Activated CD4-positive, alpha-beta T cell treated with anti-CD3 and anti-CD28 coated beads, Interleukin-2, amount 10 ng/mL, durations not matched to agents 7 days and 5 days (primary cell): ENCODE data around the gene HYI. TPM values are rescaled to one million over a fixed set of nuclear protein-coding genes. Genes with fewer than 3 reads are reported as not detected.

Experiments used
- CTCF ChIA-PET: fragments of 350-600 bp; sonication (Branson Sonifier 250); formaldehyde crosslinking; loops from one replicate; lab custom pipeline; 2021; ENCODE audit warnings: antibody characterized with exemption; lab: Charles Lee
- POLR2A ChIA-PET: fragments of 350-600 bp; sonication (Branson Sonifier 250); formaldehyde crosslinking; loops from one replicate; lab custom pipeline; 2021; ENCODE audit warnings: antibody characterized with exemption; lab: Charles Lee
- DNase-seq: peaks from one replicate; pipeline ENCODE4 v3.0.0-alpha.2; 2020
- H3K27ac Mint-ChIP-seq: one replicate; pipeline ENCODE4 v1.8.0; 2021; ENCODE audit warnings: mild to moderate bottlenecking, moderate library complexity, mixed read lengths
- H3K27me3 Mint-ChIP-seq: one replicate; pipeline ENCODE4 v1.8.0; 2021; ENCODE audit warnings: mixed read lengths
- H3K36me3 Mint-ChIP-seq: one replicate; pipeline ENCODE4 v1.8.0; 2021; ENCODE audit warnings: low read depth, mixed read lengths
- H3K4me1 Mint-ChIP-seq: one replicate; pipeline ENCODE4 v1.8.0; 2021; ENCODE audit warnings: mixed read lengths
- H3K4me3 Mint-ChIP-seq: one replicate; pipeline ENCODE4 v1.8.0; 2021; ENCODE audit warnings: mild to moderate bottlenecking, moderate library complexity, mixed read lengths
- H3K9me3 Mint-ChIP-seq: one replicate; pipeline ENCODE4 v1.8.0; 2021; ENCODE audit warnings: mixed read lengths
- total RNA-seq, 2 experiments: library from RNA; stranded (reverse); gene quantifications; one replicate each; pipeline ENCODE4 v1.2.3, GENCODE V29; 2021

Gene HYI
- total RNA-seq, 2 experiments from 2014 or later: 20.6 to 25.8 TPM

DNA sequence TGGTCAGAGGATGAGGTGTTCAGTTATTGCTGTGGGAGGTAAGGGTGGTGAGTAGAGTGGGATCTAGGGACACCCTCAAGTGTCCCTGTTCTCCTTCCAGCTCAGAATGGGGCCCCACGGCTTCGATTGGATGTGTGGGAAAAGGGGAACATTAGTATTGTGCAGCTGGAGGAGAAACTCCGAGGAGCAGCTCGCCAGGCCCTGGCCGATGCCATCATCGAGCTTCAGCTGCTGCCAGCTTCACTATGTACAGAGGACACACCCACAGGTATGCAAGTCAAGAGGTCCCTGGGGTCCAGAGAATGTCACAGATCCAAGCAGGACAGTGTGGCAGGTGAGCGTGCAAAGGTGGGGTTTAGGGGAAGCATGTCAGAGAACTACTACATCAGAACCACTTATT lies 13.9 kb downstream of the HYI start:
- DNase-seq: no peak
- Mint-ChIP-seq H3K4me3 (no peak overlapping the region), H3K27ac (no peak overlapping the region), H3K4me1 (peaks cover 6% of the 10 kb centered on the region), H3K27me3 (no peaks in the 10 kb centered on the region), H3K9me3 (no peaks in the 10 kb centered on the region), H3K36me3 (peaks cover 11% of the 10 kb centered on the region)
- POLR2A ChIA-PET: no interaction called here
- CTCF ChIA-PET: interaction anchor here (0.8 to 1.6 kb wide), 3 partner anchors 9 to 14 kb away, joined by 3 read pairs; partner anchors contain the start of gene HYI

DNA sequence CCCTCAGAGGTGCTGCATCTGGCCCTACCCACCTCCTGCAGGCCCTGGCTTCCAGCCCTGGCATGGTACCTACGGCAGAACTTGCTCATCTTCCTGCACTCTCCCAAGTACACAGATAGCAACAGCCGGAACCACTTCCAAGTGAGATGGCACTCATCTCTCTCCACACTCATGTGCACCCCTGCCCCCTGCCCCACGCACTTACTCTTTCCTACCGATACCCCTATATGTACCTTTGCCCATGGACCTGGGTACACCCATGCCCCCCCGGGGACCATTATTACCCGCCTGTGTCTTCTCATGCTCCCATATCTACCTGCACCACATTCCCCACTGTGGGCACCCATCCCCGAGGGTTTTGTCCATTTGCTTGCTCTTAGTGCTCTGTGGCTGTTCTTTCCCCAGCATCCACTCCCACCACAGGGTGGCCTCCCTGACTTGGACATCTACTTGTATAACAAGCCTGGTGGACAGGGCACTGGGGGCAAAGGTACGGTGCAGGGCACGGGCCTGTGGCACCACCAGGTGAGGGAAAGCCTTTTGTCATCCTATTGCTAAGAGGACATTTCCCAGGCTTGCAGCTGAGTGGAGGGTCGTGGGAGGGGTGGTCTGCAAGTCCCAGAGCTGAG lies 14.7 kb downstream of the HYI start:
- no peak for DNase-seq
- Mint-ChIP-seq H3K27me3 (no peaks in the 10 kb centered on the region), H3K9me3 (no peaks in the 10 kb centered on the region), H3K36me3 (peaks cover 12% of the 10 kb centered on the region), H3K4me3 (no peak overlapping the region), H3K27ac (no peak overlapping the region), H3K4me1 (peaks cover 6% of the 10 kb centered on the region)
- CTCF ChIA-PET: interaction anchor here (0.8 to 1.6 kb wide), 2 partner anchors 10 to 15 kb away, joined by 3 read pairs; partner anchors contain the start of gene HYI
- POLR2A ChIA-PET: no interaction called here

DNA sequence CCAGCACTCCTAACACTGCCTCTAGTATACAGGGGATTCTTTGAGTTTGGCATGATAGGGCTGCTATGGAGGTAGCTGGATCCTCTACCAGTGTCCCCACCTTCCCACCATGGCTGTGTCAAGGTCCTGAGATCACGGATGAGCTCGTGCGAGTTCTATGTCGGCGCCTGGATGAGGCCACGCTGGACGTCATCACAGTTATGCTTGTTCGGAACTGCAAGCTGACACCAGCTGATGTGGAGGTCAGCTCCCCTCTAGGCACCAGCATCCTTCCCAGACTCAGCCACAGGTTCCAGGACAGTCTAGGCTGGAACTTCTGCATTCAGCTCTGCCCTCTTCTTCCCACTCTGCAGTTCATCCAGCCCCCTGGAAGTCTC lies 15.2 kb downstream of the HYI start:
- Mint-ChIP-seq H3K27me3 (no peaks in the 10 kb centered on the region), H3K4me1 (peaks cover 6% of the 10 kb centered on the region), H3K36me3 (peaks cover 13% of the 10 kb centered on the region), H3K4me3 (no peak overlapping the region), H3K9me3 (no peaks in the 10 kb centered on the region), H3K27ac (no peak overlapping the region)
- POLR2A ChIA-PET: no interaction called here
- no peak for DNase-seq
- CTCF ChIA-PET: interaction anchor here (1.3 kb wide), 1 partner anchor 14 kb away, joined by 4 read pairs; no protein-coding TSS in a partner anchor

DNA sequence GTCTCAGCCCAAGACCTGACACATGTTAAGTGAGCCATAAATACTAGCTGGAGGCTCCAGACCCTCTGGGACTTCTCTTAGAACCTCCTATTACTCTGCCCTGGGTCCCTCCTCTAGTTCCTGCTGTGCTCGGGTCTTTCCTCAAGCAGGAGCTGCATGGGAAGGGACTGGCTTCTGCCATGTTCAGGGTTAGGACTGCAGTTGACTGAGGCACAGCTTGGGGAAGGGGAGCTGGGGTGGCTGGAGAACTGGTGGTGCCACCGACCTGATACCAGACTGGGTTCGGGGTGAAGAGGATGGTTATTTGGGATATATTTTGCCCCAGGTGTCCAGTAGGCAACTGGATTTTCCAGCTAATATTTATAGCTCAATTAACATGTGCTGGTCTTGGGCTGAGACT lies 15.7 kb downstream of the HYI start:
- Mint-ChIP-seq H3K4me1 (peaks cover 6% of the 10 kb centered on the region), H3K27me3 (no peaks in the 10 kb centered on the region), H3K36me3 (peaks cover 16% of the 10 kb centered on the region), H3K4me3 (no peak overlapping the region), H3K9me3 (no peaks in the 10 kb centered on the region), H3K27ac (peak overlapping the region; percentile 22)
- ChIA-PET POLR2A (no interaction called here), CTCF (interaction anchor here (1.0 to 1.3 kb wide), 2 partner anchors 11 to 15 kb away, joined by 3 to 4 read pairs; no protein-coding TSS in a partner anchor)
- DNase-seq: no peak

DNA sequence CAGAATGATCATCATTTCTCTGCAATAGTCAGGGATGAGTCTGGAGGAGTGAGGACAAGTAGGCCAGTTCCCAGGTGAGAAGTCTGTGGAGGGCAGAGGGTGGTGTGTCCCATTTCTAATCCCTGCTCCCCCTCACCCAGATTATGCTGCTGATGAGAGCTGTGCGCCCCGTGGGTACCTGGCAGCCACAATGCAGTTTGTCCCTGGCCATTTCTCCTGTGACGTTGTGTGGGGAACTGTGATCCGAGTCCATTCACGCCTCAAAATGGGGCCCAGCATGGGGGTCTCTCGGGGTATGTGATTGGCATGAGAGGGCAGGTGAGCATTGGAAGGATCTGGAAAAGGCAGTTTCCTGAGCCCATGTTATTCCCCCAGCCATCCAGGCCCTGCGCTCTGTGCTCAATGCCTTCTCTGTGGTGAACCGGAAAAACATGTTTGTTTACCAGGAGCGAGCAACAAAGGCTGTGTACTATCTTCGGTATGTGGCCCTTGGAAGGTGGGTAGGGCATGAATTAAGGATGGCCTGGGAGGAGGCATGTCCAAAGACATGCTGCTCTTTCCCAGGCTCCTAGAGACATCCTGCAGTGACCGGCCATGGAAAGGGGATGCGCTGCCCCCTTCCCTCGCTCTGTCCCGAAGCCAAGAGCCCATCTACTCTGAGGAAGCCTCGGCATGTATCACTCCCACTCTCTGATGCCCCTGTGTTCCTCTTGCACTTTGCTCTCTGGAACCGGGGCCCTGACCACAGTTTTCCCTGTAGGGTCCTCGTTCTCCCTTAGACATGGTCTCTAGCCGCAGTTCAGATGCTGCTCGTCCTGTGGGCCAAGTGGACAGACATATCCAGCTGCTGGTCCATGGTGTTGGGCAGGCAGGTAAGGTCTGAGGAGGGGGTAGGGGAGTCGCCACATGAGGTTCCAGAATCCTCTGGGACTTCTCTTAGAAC lies 16.4 kb downstream of the HYI start:
- Mint-ChIP-seq H3K27me3 (no peaks in the 10 kb centered on the region), H3K4me1 (peaks cover 6% of the 10 kb centered on the region), H3K4me3 (no peak overlapping the region), H3K9me3 (no peaks in the 10 kb centered on the region), H3K36me3 (peaks cover 17% of the 10 kb centered on the region), H3K27ac (peak overlapping the region; percentile 22)
- CTCF ChIA-PET: interaction anchor here (0.6 to 1.3 kb wide), 4 partner anchors 9 to 699 kb away, joined by 3 to 4 read pairs (median 3); no protein-coding TSS in a partner anchor
- POLR2A ChIA-PET: no interaction called here
- no peak for DNase-seq

DNA sequence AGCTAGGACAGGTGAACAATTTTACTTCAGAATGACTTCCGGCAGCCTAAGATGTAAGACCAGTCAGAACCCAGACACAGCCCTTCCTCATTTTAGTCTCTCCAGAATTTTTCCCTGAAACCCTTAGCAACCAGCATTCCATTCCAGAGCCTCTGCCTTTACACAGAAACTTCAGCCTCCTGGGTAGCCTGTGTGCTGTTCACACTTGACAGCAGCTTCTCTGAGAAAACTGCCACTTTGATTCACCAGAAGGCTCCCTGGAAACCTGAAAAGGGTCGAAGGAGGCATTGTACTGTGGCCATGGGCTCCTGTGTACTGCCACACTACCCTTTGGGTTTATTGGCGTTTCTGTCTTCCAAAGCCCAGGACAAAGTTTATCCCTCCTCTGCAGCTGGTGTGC lies 17.4 kb downstream of the HYI start:
- no peak for DNase-seq
- H3K36me3 Mint-ChIP-seq: peaks cover 23% of the 10 kb centered on the region
- H3K4me1 Mint-ChIP-seq: peaks cover 6% of the 10 kb centered on the region
- POLR2A ChIA-PET: no interaction called here
- CTCF ChIA-PET: no interaction called here
- no peak overlapping the region for H3K27ac Mint-ChIP-seq
- no peaks in the 10 kb centered on the region for H3K27me3 Mint-ChIP-seq
- H3K4me3 Mint-ChIP-seq: no peak overlapping the region
- no peaks in the 10 kb centered on the region for H3K9me3 Mint-ChIP-seq

DNA sequence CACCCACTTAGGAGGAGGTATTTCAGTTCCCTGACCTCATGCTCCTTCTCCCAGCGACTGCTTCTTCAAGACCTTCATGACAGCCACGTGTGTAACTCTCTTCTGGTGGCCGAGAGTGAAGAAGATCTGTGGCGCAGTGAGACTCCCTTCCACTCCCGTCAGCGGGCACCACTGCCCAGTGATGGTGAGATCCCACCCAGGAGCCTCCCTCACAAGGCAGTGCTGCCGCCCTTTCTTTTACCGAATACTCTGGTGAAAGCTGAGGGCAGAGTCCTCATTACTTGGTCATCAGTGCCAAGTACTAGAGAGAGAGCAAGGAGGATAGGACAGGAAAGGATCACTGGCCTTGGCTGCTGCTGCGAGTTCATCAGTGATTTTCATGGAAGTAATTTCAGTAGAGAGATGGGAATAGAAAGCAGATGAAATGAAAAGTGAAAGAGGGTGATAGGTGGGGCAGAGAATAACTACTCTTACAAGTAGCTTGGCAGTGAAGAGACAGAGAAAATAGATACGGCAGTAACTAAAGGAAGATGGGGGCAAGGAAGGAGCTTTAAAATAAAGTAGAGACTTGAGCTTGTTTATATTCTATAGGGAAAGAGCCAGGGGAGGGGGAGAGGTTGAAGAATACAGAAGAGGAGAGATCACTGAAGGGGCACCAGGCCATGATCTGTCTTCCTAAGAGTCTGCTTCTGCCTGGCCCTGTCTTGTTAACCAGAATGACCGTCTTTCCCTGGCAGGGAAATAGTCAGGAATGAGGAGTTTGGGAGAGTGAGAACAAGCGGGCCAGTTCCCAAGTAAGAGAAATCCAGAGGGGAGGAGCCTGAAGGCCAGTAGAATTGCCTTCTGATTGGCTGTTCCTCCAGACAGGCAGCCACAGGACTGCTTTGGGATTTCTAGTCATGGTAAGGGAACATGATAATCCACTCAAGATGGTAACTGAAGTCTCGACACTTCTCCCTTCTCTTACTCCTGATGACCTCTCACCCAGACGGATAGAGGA lies 18.3 kb downstream of the HYI start:
- Mint-ChIP-seq H3K4me3 (no peak overlapping the region), H3K27ac (peak overlapping the region; percentile 1), H3K36me3 (peaks cover 26% of the 10 kb centered on the region), H3K9me3 (no peaks in the 10 kb centered on the region), H3K27me3 (no peaks in the 10 kb centered on the region), H3K4me1 (peaks cover 6% of the 10 kb centered on the region)
- POLR2A ChIA-PET: no interaction called here
- CTCF ChIA-PET: no interaction called here
- no peak for DNase-seq

DNA sequence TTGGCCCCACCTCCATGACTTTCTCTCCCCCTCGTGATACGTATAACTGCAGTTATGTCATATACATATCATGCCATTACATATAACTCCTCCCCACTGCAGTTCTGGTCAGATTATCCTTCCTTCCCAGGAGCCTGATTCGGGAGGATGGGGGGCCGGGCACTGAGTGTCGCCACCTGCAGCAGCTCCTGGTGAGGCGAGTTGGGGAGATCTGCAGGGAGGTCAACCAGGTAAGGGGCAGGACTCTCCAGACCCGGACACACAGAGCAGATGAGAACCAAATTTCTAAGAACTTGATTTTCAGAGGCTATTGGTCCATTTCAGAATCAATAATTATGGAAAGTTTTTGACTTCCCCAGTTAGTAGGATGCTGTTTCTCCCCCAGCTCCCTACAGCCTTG lies 19.5 kb downstream of the HYI start:
- DNase-seq: no peak
- peaks cover 6% of the 10 kb centered on the region for H3K4me1 Mint-ChIP-seq
- H3K4me3 Mint-ChIP-seq: no peak overlapping the region
- POLR2A ChIA-PET: no interaction called here
- H3K27ac Mint-ChIP-seq: no peak overlapping the region
- H3K9me3 Mint-ChIP-seq: no peaks in the 10 kb centered on the region
- peaks cover 27% of the 10 kb centered on the region for H3K36me3 Mint-ChIP-seq
- H3K27me3 Mint-ChIP-seq: no peaks in the 10 kb centered on the region
- CTCF ChIA-PET: interaction anchor here (1.2 kb wide), 1 partner anchor 20 kb away, joined by 3 read pairs; the partner anchor contains the start of gene HYI

DNA sequence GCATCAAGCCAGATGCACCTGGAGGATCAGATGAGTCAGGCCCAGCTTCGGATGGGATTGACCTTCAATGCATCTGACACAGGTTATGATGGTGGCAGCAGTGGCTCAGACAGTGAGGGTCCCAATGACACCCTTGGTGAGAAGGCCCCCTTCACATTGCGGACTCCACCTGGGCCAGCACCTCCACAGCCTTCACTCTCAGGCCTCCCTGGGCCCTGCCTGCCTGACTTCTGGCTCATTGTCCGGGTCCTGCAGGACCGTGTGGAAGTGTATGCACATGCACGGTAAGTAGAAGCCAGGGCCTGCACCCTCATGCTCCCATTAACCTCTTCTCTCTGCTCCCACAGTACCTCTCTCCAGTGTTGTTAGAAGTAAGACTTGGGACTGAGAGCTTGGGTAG lies 20.8 kb downstream of the HYI start:
- H3K27me3 Mint-ChIP-seq: no peaks in the 10 kb centered on the region
- H3K4me3 Mint-ChIP-seq: no peak overlapping the region
- peaks cover 30% of the 10 kb centered on the region for H3K36me3 Mint-ChIP-seq
- DNase-seq: no peak
- CTCF ChIA-PET: interaction anchor here (1.0 to 1.3 kb wide), 2 partner anchors 18 to 68 kb away, joined by 3 read pairs; no protein-coding TSS in a partner anchor
- no peak overlapping the region for H3K27ac Mint-ChIP-seq
- H3K4me1 Mint-ChIP-seq: peaks cover 6% of the 10 kb centered on the region
- H3K9me3 Mint-ChIP-seq: no peaks in the 10 kb centered on the region
- POLR2A ChIA-PET: no interaction called here

DNA sequence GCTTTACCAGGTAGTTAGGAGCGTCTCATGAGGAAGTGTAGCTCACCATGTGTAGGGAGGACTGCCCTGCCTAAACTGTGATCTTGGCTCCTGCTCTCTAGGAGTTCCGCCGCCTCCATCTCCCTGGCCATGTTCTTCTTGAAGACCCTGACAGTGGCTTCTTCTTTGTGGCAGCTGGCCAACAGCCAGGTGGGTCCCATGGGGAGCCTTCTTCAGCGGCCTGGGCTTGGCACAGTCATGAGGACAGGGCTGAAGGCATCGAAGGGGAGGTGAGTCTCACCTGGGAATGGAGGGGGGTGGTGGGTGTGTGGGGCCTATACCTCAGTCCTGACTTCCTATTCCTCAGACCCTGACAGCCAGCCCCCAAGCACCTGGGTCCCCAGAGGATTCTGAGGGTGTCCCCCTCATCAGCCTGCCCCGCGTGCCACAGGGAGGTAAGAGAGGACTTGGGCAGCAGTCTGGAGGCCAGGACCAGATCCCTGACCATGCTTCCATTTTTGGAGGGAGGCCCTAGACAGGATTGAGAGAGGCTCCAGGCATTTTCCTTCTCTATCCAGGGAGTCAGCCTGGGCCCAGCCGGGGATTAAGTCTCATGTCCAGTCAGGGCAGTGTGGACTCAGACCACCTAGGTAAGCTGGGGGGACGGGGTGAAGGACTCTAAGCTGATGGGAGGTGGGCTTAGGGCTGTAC lies 21.4 kb downstream of the HYI start:
- H3K4me1 Mint-ChIP-seq: peaks cover 6% of the 10 kb centered on the region
- H3K4me3 Mint-ChIP-seq: no peak overlapping the region
- H3K27me3 Mint-ChIP-seq: no peaks in the 10 kb centered on the region
- no peaks in the 10 kb centered on the region for H3K9me3 Mint-ChIP-seq
- H3K27ac Mint-ChIP-seq: no peak overlapping the region
- POLR2A ChIA-PET: no interaction called here
- H3K36me3 Mint-ChIP-seq: peaks cover 30% of the 10 kb centered on the region
- CTCF ChIA-PET: no interaction called here
- no peak for DNase-seq

DNA sequence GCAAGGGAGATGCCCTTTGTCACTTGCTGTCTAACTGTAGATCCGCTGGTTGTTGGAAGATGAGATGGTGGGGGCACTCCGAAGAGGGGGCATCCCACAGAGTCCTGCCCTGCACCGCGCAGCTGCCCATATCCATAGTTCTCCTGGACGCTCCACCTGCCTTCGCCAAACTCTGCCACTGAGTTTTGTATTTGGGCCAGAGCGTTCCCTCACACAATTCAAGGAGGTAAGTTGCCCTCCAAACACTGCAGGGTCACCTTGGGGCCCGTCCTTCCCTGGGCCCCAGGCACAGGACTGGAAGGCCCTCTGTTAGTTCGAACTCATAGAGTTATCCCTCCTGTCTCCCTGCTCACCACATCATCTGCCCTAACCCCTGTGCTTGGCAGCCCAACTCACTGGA lies 22.1 kb downstream of the HYI start:
- ChIA-PET POLR2A (no interaction called here), CTCF (no interaction called here)
- H3K27me3 Mint-ChIP-seq: no peaks in the 10 kb centered on the region
- no peak overlapping the region for H3K4me3 Mint-ChIP-seq
- H3K4me1 Mint-ChIP-seq: peaks cover 6% of the 10 kb centered on the region
- H3K9me3 Mint-ChIP-seq: no peaks in the 10 kb centered on the region
- DNase-seq: no peak
- no peak overlapping the region for H3K27ac Mint-ChIP-seq
- H3K36me3 Mint-ChIP-seq: peaks cover 35% of the 10 kb centered on the region

DNA sequence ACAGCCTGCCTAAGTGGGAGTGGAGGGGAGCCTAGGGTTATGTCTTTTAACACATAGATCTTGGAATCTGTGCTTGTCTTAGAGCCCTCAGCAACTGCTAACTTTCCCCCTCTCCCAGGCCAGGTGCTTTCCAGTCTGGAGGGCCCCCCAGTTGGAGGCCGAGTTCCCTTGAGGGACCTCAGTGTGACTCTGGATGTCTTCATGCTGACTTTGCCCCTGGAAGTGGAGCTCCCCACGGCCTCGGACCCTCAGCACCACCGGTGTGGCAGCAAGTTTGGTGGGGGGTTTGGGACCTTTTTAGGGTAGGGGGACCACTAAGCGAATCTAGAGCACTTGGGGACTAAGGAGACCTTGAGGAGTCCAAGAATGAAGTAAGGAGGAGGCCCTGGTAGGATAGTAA lies 22.9 kb downstream of the HYI start:
- Mint-ChIP-seq H3K27ac (no peak overlapping the region), H3K4me3 (no peak overlapping the region), H3K4me1 (peaks cover 6% of the 10 kb centered on the region), H3K27me3 (no peaks in the 10 kb centered on the region), H3K9me3 (no peaks in the 10 kb centered on the region), H3K36me3 (peaks cover 35% of the 10 kb centered on the region)
- ChIA-PET CTCF (interaction anchor here (0.6 kb wide), 1 partner anchor 465 kb away, joined by 4 read pairs; no protein-coding TSS in a partner anchor), POLR2A (no interaction called here)
- no peak for DNase-seq
